Measurements from ENCODE around the gene KPNB1.

- TF ChIP-seq POLR2A (IDR thresholded peaks at IDR 0.05; ENCODE audit: low read depth, low read length) (no peak), ELK1 (IDR thresholded peaks at IDR 0.05; ENCODE audit: low read depth, low read length) (no peak), CTCF (IDR thresholded peaks at IDR 0.05 in 2 of 3, conservative IDR thresholded peaks at IDR 0.05 in 1 of 3; ENCODE audit: control insufficient read depth in 2 of 3, extremely low read depth in 1 of 3, insufficient read depth in 1 of 3, low read depth in 3 of 3, low read length in 3 of 3) (no peak), ZBED1 (IDR thresholded peaks at IDR 0.05; ENCODE audit: borderline replicate concordance) (no peak)
- TF ChIP-seq, protein P1, sequence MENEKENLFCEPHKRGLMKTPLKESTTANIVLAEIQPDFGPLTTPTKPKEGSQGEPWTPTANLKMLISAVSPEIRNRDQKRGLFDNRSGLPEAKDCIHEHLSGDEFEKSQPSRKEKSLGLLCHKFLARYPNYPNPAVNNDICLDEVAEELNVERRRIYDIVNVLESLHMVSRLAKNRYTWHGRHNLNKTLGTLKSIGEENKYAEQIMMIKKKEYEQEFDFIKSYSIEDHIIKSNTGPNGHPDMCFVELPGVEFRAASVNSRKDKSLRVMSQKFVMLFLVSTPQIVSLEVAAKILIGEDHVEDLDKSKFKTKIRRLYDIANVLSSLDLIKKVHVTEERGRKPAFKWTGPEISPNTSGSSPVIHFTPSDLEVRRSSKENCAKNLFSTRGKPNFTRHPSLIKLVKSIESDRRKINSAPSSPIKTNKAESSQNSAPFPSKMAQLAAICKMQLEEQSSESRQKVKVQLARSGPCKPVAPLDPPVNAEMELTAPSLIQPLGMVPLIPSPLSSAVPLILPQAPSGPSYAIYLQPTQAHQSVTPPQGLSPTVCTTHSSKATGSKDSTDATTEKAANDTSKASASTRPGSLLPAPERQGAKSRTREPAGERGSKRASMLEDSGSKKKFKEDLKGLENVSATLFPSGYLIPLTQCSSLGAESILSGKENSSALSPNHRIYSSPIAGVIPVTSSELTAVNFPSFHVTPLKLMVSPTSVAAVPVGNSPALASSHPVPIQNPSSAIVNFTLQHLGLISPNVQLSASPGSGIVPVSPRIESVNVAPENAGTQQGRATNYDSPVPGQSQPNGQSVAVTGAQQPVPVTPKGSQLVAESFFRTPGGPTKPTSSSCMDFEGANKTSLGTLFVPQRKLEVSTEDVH (IDR thresholded peaks at IDR 0.05; ENCODE audit: low read depth, partially characterized antibody) = no peak
These were observed 51.0 kb downstream of the KPNB1 start for GRCh38 chr17:47700471-47701449.

Data from GM12878 (cell line).